Measurements from ENCODE around the gene GGACT.

The GGACT gene

DNA sequence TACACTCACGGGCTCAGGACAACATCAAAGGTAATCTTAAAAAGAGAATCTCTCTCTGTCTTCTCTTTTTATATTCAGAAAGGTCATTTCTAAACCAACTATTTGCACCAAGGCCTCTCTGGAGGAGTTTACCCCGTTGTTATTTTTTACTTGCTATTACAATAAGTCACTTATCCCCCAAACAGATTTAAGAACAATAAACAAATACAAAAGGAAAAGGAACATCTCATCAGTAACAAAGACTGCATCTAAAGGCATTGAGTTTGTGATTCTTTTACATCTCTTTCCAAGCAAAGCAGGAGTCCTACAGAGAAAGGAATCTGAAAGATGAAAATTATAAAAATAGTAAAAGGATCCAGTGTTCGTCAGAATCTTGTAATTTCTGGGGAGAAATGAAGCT is 75.4 kb downstream of the GGACT start:
- no peak for DNase-seq (ENCODE audit: low read depth)

GRCh38 chr13:100512422-100512821 is 76.2 kb downstream of the GGACT start:
- no peak for DNase-seq (ENCODE audit: low read depth)

- no peak for DNase-seq (ENCODE audit: low read depth)
Observed at GRCh38 chr13:100511466-100511865, 77.1 kb downstream of the GGACT start.

- DNase-seq (ENCODE audit: low read depth): no peak
Observed at GRCh38 chr13:100510208-100510957, 78.2 kb downstream of the GGACT start.

GRCh38 chr13:100508996-100509395 is 79.6 kb downstream of the GGACT start:
- no peak for DNase-seq (ENCODE audit: low read depth)

GRCh38 chr13:100508455-100508854 is 80.1 kb downstream of the GGACT start:
- DNase-seq (ENCODE audit: low read depth): no peak

GRCh38 chr13:100506600-100507422 is 81.8 kb downstream of the GGACT start:
- DNase-seq (ENCODE audit: low read depth): no peak

GRCh38 chr13:100506154-100506553 is 82.4 kb downstream of the GGACT start:
- no peak for DNase-seq (ENCODE audit: low read depth)

DNA sequence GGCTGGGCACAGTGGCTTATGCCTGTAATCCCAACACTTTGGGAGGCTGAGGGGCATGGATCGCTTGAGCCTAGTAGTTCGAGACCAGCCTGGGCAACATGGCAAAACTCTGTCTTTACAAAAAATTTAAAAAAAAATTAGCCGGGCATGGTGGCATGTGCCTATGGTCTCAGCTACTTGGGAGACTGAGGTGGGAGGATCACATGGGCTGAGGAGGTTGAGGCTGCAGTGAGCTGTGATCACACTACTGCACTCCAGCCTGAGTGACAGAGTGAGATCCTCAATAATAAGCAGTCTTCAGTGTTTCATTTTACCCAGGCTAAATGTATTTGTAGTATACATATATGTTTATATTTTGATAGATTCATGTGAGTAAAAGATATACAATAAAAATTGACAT is 85.0 kb downstream of the GGACT start:
- DNase-seq (ENCODE audit: low read depth): no peak

- DNase-seq (ENCODE audit: low read depth): no peak
Observed at GRCh38 chr13:100502446-100502845, 86.1 kb downstream of the GGACT start.

- no peak for DNase-seq (ENCODE audit: low read depth)
Observed at GRCh38 chr13:100497389-100497788, 91.2 kb downstream of the GGACT start.

GRCh38 chr13:100495455-100495854 is 93.1 kb downstream of the GGACT start:
- no peak for DNase-seq (ENCODE audit: low read depth)

GRCh38 chr13:100493418-100493817 is 95.2 kb downstream of the GGACT start:
- no peak for DNase-seq (ENCODE audit: low read depth)

DNA sequence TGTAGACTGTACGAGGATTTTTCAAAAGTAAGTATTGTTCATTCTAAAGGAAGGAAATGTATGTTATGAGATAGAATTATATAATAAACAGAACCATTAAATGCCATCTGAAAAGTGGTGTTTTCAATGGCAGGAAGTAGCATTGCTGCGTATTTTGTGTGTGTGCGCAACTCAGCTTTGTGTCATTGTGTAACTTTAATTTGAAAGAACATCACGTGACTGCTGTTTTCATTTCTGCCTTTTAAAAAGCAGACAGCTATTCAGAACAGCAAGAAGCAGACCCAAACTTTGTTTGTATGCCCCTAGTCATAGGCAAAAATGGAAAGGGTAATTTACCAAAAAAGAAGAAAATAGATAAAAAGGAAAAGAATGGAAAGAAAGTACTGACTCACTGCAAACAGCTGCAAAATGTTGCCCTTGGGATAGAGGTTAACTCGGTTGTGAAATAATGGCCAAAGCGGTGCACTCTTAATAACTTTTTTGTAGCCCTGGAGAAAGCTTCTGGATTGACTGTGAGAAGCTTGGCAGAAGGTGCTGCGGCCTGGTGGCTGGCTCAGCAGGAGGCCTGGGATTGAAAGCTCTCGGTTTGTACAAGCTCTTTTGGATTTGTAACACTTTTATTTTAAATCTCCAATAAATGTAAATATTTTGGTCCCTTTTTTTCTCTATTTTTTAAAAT is 97.3 kb downstream of the GGACT start:
- no peak for DNase-seq (ENCODE audit: low read depth)

DNA sequence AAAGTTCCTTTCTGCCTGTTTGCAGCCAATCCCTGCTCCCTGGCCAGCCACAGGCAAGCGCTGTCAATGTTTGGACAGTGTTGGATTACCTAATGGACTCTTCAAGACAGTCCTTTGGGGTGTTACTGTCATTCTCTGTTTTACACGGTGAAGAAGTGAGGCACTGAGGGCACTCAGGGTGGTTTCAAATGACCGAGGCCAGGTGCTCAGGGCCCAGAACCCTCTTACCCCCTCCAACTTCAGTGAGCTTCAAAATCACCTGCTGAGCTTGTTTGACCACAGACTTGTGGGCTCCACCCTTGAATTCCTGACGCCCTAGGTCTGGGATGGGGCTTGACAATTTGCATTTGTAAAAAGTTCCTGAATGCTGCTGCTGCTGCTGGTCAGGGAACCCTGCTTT is 97.9 kb downstream of the GGACT start:
- no peak for DNase-seq (ENCODE audit: low read depth)

DNA sequence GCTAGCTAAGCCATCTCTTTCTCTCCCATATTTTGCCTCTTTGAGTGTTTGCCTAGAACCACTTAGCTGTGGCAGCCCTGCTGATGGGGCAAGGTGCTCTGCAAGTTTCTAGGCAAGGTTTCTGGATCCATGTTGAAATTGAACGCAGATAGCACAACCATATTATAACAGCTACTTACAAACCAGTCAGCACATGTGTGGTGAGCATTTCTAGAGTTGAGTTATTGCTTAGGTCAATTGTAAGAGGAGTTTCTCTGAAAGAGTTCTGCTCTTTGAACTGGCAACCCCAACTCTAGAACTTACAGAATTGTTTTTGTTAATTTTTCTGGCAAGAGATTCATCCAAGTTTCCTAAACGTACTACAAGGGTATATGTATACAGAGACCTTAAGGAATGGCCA is 103.3 kb downstream of the GGACT start:
- DNase-seq (ENCODE audit: low read depth): no peak

GRCh38 chr13:100484702-100485101 is 103.9 kb downstream of the GGACT start:
- no peak for DNase-seq (ENCODE audit: low read depth)

DNA sequence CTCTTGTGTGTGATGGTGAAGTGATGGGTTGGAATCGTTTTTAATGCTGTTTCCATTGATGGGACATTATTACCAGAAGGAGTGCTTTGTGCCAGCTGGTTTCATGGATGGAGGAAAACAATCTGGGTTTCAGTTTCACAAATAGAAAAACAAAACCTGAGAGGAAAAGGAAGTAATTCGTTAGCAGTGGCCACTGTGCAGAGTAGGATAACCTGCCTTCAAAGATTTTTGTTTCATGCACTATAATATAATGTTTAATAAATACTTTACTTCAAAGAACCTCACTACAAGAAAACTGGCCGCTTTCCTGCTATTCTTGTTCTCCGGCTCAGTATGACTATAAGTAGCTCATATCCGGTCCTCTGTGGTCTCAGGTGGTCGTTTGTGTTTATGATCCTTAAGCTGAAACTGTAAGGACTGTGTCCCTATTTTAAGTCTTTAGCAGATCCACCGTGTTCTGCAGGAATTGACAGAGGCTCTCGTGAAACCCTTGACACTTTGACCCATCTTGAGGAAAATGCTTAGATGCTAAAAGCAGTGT is 104.7 kb downstream of the GGACT start:
- no peak for DNase-seq (ENCODE audit: low read depth)

GRCh38 chr13:100483139-100483538 is 105.5 kb downstream of the GGACT start:
- DNase-seq (ENCODE audit: low read depth): no peak

- no peak for DNase-seq (ENCODE audit: low read depth)
Observed at GRCh38 chr13:100480676-100481075, 107.9 kb downstream of the GGACT start.

Data from T-helper 22 cell (primary cell).